ENCODE measurements around the gene SMIM41.
A peak's percentile ranks its signal among the peaks of the same experiment; 100 is the strongest.

SMIM41 gene

DNA sequence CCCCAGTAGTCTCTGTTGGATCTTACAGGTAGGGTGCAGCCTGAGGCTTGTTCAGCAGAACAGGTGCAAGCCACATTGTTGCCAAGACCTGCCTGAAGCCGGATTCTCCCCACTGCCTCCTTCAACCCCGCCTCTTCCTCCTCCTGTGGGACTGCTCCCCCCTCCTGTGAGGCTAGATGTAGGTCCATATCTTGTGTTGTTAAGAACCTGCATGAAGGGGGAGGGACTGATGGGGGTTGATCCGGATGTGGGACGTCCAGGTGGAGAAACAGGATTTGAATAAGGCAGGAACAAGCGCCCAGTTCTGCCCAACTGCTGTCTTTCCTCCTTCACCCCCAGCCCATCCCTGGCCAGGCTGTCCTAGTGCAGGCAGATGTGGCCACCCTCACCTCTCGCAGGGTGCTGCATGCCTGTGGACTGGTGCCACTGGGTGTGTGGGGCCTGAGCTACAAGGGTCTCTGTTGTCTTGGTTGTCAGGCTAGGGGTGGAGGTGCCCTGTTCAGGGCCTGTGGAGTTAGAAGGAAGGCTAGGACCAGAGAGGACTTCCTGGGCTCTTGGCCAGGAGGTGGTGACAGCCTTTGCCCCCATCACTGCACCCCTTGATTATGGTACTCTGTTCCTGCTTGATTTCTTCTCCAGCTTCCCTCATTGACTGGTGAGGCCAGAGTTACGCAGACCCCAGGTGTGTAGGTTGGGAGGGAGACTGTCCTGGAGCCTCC, 26.9 kb upstream of the SMIM41 start:
- DNase-seq: no peak

DNA sequence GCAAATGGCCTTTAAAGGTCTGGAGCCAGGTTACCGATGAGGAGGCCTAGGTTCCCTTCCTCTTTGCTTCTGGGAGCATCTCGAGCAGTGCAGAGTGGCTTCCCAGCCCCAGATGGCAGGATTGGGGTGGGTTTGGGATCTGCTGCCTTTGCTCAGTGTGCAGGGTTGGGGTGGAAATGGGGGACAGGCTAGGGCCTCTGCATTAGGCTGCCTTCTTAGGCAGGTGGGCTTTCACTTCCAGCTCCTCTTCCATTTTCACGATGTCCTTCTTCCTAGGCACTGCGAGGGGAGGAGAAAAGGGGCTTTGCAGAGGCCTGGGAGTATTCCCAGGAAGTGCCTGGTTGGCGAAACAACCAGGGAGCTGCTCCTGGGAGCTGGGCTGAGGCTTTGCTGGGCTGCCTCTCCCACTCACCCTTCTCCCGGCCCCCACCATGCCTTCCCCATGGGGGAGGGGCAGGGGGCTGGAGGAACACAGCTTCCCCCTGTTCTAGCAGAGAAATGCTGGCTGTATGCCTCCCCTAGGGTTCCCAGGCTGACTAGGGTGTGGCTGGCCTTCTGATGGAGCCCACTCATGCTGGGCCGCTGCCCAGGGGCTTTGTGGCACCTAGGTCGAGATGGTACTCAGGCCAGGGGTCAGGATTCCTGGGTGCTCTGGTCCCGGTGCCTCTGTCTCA, 25.8 kb upstream of the SMIM41 start:
- DNase-seq: no peak

DNA sequence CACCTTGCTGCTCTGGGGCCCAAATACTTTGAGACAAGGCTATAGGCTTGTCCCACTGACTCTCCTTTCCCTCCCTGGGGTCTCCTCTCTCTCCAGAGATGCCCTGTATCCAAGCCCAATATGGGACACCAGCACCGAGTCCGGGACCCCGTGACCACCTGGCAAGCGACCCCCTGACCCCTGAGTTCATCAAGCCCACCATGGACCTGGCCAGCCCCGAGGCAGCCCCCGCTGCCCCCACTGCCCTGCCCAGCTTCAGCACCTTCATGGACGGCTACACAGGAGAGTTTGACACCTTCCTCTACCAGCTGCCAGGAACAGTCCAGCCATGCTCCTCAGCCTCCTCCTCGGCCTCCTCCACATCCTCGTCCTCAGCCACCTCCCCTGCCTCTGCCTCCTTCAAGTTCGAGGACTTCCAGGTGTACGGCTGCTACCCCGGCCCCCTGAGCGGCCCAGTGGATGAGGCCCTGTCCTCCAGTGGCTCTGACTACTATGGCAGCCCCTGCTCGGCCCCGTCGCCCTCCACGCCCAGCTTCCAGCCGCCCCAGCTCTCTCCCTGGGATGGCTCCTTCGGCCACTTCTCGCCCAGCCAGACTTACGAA, 25.2 kb upstream of the SMIM41 start:
- DNase-seq: no peak

DNA sequence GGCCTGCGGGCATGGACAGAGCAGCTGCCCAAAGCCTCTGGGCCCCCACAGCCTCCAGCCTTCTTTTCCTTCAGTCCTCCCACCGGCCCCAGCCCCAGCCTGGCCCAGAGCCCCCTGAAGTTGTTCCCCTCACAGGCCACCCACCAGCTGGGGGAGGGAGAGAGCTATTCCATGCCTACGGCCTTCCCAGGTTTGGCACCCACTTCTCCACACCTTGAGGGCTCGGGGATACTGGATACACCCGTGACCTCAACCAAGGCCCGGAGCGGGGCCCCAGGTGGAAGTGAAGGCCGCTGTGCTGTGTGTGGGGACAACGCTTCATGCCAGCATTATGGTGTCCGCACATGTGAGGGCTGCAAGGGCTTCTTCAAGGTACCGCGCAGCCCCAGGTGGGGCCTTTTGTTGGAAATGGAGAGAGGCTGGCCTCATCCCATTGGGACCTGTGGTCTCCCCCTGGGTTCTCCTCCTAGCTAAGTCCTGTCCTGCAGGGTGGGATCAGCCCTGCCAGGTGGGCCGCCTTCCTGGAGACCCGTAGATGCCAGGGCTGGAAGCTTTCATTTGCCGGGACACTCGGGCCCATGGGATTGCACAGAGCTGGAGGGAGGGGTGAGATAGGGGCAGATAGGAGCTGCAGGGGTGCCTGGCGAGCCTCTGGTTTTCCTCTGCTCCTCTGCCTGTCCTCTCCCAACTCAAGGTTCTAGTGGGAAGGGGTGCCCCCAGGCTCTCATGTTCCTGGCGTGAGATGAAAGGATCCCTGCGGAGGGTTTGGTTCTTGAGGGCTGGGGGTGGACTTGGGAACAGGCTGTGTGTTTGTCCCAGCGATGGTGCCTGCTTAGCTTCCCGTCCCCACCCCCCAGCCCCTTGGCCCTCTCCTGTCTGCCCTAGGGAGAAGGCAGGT, 24.4 kb upstream of the SMIM41 start:
- no peak for DNase-seq

DNA sequence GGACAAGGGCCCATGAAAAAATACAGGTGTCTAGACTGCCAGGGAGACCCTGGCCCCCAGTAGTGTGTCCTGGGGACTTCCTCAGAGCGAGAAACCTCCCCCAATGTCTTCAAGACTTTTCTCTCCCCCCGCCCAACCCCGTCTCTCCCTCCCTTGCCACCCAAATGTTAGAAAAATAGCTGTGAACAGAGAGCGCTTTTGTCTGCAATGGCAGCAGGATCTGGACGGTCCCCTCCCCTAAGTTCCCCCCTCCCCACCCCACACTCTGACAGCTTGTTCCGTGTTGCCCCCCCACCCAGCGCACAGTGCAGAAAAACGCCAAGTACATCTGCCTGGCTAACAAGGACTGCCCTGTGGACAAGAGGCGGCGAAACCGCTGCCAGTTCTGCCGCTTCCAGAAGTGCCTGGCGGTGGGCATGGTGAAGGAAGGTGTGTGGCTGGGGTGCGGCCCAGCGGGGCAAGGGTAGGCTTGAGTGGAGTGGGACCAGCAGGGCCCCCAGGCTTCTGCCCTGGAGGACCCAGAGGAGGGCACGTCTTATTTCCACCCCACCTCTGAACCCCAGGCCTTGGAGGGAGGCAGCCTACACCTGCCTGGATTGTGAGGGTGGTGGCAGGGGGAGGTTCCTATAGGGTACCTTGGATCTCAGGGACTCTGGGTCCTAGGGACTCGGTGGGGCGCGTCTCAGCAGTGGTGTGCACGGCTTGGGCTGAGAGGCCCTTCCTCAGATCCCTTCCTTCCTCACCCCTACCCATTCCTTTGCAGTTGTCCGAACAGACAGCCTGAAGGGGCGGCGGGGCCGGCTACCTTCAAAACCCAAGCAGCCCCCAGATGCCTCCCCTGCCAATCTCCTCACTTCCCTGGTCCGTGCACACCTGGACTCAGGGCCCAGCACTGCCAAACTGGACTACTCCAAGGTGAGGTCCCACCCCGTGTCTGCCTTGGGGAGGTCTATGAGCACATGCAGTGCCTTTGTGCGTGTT, 23.5 kb upstream of the SMIM41 start:
- DNase-seq: no peak

DNA sequence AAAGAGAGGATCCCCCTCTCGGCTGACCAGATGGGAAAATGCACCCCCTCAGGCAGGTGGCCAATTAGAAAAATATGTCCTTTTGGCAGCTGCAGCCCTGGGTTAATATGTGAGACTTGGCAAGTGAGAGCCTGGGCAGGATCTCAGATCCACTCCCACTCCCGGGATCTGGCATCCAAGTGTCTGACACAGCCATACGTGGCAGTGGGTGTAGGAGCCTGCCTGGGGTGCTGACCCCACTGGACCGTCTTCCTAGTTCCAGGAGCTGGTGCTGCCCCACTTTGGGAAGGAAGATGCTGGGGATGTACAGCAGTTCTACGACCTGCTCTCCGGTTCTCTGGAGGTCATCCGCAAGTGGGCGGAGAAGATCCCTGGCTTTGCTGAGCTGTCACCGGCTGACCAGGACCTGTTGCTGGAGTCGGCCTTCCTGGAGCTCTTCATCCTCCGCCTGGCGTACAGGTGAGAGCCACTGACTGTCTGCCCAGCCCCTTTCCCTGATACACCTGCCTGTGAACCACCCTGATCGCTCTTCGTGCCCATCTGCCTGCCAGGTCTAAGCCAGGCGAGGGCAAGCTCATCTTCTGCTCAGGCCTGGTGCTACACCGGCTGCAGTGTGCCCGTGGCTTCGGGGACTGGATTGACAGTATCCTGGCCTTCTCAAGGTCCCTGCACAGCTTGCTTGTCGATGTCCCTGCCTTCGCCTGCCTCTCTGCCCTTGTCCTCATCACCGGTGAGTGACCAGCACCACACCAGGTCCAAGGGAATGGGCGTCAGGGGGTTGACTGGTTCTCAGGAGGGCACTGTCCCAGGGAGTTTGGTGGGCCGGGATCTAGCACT, 22.5 kb upstream of the SMIM41 start:
- no peak for DNase-seq

DNA sequence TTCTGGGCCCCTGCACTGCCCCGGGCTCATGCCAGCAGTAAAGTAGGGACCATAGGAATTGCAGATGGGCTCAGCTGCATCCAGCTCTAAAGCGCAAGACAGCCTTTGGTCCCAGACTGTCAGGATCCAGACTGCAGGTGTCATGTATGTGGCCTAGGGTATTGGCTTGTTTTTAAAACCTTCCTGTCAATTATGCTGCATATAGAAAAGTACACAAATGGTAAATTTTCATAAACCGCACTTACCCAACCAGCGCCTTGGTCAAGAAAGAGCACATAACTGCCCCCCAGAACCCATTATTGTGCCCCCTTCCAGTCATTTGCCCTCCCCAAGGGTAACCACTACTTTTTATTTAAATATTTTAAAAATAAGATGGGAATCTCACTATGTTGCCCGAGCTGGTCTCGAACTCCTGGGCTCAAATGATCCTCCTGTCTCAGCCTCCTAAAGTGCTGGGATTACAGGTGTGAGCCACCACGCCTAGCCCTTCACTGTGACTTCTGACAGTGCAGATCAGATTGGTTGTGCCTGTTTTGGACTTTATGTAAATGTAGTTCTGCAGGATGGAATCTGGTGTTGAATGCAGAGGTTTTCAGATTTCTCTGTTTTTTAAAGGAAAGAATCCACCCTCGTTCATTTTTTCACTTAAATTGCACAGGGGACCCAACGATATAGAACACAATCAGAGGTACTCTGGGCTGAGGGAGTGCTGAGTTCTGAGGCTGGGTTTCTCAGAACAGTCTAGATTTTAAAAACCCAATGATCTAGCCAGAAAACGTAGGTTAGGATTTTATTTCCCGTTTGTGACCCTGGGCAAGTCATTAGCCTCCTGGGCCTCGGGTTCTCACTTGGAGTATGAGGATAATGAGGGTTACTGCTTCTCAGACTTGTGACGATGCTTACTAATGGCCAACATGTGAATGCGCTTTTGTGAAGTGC, 21.6 kb upstream of the SMIM41 start:
- DNase-seq: no peak

DNA sequence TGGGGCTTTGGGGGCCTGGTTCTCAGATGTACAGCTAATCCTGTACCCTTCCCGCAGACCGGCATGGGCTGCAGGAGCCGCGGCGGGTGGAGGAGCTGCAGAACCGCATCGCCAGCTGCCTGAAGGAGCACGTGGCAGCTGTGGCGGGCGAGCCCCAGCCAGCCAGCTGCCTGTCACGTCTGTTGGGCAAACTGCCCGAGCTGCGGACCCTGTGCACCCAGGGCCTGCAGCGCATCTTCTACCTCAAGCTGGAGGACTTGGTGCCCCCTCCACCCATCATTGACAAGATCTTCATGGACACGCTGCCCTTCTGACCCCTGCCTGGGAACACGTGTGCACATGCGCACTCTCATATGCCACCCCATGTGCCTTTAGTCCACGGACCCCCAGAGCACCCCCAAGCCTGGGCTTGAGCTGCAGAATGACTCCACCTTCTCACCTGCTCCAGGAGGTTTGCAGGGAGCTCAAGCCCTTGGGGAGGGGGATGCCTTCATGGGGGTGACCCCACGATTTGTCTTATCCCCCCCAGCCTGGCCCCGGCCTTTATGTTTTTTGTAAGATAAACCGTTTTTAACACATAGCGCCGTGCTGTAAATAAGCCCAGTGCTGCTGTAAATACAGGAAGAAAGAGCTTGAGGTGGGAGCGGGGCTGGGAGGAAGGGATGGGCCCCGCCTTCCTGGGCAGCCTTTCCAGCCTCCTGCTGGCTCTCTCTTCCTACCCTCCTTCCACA, 20.7 kb upstream of the SMIM41 start:
- no peak for DNase-seq

DNA sequence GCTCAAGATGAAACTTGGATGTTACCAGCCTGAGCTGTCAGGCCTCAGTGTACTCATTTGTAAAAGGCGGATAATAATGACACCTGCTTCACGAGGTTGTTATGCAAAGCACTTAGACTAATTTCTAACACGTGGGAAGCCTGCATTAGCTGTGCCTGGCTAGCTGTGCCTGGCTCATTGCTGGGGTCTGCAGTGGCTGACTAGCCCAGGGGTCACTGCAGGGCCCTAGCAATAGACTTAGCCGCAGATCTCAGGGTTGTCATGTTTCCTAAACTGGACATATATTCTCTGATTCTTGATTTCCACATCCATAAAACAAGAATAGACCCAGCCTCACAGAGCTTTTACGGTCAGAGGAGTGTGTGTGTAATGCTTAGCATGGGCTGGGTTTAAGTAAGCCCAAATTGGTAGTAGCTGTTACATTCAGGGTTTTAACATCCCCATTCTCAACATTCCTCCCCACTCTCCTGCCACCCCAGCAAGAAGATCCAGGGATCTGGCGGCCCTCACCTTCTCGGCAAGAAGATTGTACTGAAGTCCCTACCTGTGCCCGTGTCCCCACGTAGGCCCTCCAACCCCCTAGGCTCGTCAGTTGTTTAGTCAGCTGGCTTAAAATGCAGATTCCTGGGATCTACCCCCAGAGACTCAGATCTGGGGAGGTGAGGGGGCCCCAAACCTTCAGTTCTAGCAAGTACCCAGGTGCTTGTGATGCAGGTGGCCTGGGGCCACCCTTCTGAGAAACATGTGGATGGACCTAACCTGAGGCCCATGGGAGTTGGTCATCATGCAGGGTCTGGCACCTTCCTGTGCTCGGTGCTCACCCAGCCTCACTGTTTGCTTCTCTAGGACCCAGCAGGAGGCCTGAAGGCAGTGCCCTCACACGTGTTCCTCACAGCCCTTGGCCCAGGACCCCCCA, 19.7 kb upstream of the SMIM41 start:
- DNase-seq: peak in 1 of 2 donors; percentile 22

DNA sequence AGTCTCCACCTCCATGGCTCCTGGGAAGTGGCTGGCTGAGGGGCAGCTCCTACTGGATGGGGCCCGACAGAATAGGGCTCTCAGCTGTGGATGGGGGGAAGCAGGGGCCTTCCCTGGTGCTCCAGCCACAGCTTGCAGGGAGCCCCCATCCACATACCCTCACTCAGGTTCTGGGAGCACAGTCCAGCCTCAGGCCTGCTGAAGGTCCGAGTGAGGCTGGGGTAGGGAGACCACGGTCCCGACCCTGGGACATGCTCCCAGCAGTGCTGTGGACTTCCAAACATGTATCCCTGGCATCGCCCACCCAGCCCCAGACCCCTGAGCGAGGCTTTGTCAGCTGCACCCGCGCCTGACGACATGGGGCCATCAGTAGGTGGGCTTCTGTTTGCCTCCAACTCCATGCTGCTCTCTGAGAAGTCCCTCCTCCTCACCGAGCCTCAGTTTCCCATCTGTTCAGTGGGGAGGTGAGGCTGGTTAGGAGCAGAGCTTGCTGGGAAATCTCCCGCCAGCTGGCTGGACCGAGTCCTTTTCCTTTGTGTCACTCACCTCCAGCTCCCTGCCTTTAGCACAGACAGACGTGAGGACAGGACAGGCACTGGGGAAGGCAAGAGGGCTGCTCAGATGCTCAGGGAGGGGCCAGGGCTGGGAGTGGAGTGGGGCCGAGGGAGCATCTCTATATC, 18.9 kb upstream of the SMIM41 start:
- DNase-seq: no peak

DNA sequence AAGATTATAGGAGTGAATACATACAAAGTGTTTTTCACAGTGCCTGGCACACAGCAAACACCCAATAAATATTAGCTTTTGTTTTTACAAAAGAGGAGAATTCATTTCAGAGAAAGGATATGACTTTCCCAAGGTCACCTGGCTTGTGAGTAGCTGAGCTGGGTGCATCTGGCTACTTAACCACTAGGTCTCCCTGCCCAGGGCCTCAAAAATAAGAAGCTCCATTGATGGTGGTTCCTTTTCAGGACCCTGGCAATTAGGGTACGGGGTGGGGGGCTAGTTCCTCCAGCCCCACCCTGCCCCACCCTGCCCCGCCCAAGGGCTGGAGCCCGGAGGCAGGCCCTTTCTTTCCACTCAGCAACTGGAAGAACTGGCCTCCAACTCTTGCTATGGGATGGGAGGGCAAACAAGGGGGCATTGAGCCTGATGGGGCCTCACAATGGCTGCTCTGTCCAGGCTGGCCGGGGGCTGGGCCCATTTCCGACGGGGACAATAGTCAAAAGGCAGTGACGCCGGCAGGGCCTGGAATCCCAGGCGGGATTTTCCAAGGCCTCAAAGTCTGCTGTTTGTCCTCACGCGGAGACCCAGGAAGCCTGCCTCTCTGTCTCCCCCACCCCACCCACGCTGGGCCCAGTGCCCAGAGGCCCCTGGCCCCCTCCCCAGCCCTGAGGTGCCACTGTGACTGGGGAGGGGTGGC, 17.9 kb upstream of the SMIM41 start:
- DNase-seq: no peak

DNA sequence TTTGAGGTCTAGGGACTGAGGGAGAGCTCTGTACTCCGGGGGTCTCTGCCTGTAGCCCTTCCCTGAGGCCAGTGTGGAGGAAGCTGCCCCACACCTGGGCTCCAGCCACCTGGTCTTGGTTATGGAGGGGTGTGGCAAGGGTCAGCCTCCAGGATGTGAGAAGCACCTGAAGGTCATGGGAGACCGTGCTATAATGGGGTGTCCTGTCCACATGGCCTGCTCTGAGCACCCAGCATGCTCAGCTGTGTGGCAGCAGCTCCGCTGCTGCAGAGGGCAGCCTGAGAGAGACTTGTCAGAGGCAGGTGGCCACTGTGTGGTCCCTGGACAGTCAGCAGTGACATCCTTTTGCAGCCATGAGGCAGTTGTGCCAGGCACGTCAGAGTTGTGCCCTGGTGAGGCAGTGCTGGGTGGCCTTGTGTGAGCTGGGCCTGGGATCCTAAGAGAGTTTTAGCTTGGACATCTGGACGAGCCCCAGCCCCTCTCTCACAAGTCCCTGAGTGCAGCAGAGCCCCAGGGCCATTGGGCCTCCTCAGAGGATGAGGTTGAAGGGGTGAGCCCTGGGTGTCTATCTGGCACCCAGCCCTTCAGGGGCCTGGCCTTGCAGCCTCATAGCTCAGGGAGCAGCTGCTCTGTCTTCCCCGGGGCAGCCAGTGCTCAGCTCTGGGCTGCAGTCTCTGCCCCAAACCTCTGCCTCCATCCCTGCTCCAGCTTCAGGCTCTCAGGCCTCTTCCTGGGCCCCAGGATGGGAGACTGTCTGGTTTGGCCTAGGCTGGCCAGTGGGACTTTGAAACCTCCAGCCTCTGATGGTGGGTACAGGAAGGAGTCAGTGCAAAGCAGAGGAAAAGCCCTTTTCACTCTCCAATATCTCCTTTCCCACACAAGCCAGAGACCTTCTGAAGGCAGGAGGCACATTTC, 17.1 kb upstream of the SMIM41 start:
- DNase-seq: no peak

DNA sequence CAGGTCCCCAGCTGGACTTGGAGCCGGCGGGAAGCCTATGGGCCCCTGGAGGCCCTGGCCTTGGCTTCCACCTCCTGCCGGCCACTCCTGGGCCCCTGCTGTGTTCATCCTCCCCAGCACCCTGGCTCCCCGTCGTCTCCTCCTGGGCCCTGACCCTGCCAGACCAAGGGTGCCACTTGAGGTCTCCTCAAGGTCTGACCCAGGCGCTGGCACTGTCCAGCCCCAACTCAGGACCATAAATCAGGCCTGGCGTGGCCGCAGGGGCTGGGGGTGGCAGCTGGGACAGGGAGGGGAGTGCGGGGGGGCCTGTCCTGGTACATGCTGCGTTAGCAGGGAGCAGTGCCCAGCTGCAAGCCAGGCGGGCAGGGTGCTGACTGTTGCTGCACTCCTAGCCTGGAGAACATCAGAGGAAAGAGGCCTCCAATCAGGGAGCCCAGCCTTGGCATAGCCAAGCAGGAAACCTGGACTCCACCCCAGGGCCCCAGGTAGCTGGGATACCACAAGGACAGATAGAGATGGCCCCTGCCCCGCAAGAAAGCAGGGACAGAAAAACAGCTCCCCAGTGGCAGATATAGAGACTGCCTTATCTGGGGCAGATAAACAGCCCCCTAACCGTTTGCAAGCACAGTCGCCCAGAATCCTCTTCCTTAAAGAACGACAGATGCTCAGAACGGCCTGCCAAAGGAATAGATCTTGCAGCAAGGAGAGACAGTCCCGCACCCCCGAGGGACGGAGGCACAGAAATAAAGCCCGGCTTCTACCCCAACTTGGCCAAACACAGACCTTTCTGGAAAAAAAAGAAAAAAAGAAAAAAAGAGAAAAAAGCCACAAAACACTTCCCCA, 16.2 kb upstream of the SMIM41 start:
- DNase-seq: no peak

DNA sequence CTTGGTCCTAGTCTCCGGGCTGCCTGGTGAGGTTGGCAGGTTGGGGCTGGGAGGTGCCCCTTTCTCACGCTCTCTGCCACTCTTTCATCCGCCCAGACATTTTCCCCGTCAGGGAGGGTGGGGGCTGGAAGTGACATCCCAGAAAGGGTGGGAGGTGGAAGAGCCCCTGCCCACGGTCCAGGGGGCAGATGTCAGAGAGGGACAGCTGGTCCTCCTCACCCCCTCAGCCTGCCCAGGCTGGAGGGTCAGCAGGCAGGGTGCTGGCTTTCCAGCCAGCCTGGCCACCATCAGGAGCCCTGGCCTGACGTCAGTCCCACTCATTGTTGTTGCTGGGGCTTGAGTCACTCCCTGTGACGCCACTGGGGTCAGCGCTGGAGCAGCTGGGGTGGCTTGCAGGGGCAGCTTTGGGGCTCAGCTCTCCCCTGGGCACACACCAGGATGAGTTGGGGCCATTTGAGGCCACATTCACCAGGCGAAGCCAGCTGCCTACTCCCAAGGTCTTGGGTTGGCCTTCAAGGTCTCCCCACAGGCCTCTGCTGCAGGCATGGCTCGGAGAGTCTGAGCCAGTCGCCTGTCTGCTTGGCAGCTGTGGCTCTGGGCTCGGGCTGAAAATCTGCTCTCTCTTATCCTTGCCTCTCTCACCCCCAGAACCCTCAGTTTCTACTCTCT, 15.4 kb upstream of the SMIM41 start:
- no peak for DNase-seq

All from activated CD4-positive, alpha-beta T cell treated with anti-CD3 and anti-CD28 coated beads for 4 hours (primary cell).